Natural killer cell treated with Interleukin-12 subunit alpha and Interleukin-12 subunit beta and Interleukin-15 and Interleukin-18, amount 100 ng/mL, for 72 hours (primary cell): ENCODE results near the gene FGD4. TPM values are rescaled to one million over a fixed set of nuclear protein-coding genes. Genes with fewer than 3 reads are reported as not detected.
A peak's percentile ranks its signal among the peaks of the same experiment; 100 is the strongest.

Experiments used
- ATAC-seq, 2 donors: fragments of 150-1000 bp; cut with Tn5 transposase in 1 of 2; sonication (Bioruptor Pico), chemical (Tn5 transposase) in 1 of 2; 2 replicates each; pipeline ENCODE4 v1.10.0; 2021
- DNase-seq: peaks from one replicate; pipeline ENCODE4 v3.0.0; 2022; ENCODE audit warnings: low spot score
- H3K27ac Mint-ChIP-seq, 2 donors: 1 replicate in 1 of 2; 2 replicates in 1 of 2; pipeline ENCODE4 v1.8.0; 2022; ENCODE audit warnings: mixed read lengths in 2 of 2, mild to moderate bottlenecking in 1 of 2, moderate library complexity in 1 of 2
- H3K27me3 Mint-ChIP-seq, 2 donors: 1 replicate in 1 of 2; 2 replicates in 1 of 2; pipeline ENCODE4 v1.8.0; 2022; ENCODE audit warnings: mixed read lengths in 2 of 2
- H3K36me3 Mint-ChIP-seq: one replicate; pipeline ENCODE4 v1.8.0; 2022; ENCODE audit warnings: mixed read lengths
- H3K4me1 Mint-ChIP-seq, 2 donors: 1 replicate in 1 of 2; 2 replicates in 1 of 2; pipeline ENCODE4 v1.8.0; 2022; ENCODE audit warnings: low read depth in 2 of 2, mixed read lengths in 2 of 2, mild to moderate bottlenecking in 1 of 2
- H3K4me3 Mint-ChIP-seq: one replicate; pipeline ENCODE4 v1.8.0; 2022; ENCODE audit warnings: mixed read lengths
- H3K9me3 Mint-ChIP-seq: 2 replicates; pipeline ENCODE4 v1.8.0; 2022; ENCODE audit warnings: mixed read lengths
- total RNA-seq, 2 donors: library from RNA; stranded (reverse); gene quantifications; one replicate each; pipeline ENCODE4 v1.2.3, GENCODE V29; 2022

Gene FGD4
- total RNA-seq, 2 donors from 2014 or later: 0.22 to 0.31 TPM

DNA sequence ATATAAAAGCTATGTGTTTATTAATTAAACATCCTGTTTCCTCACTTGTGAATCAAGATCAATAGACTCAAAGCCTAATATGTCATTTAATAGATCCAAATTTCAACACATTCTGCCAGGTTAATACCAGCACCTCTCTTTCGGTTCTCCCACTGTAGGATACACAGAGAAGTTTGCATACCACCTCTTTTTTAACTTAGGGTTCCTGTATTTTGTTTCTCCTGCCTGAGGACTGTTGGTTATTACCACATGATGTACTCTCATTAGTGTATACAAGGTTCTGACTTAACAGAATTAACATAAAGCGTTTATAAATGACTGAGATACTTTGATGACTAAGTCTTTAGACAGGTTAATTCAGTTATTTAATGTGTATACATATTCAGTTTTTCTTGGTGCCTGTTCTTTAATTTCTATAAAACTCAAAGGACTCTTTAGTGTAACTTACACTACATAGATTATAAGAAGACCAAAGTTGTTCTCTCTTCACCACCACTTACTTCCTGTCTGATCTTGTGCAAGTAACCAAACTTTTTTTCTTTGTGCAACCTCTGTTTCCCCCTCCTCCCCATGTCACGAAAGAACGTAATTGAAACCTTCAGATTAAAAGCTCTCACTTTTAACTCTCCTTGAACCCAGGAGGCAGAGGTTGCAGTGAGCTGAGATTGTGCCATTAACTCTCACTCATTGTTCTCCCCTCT, 190.0 kb downstream of the FGD4 start:
- Mint-ChIP-seq H3K27me3 (no peaks in the 10 kb centered on the region), H3K27ac (peak overlapping the region; percentile 77 to 93), H3K4me1 (peaks cover 35 to 36% of the 10 kb centered on the region in 2 donors), H3K4me3 (peak overlapping the region; percentile 35), H3K9me3 (peaks cover 11% of the 10 kb centered on the region), H3K36me3 (no peaks in the 10 kb centered on the region)
- no peak for DNase-seq
- ATAC-seq: peak; percentile 85 to 88

DNA sequence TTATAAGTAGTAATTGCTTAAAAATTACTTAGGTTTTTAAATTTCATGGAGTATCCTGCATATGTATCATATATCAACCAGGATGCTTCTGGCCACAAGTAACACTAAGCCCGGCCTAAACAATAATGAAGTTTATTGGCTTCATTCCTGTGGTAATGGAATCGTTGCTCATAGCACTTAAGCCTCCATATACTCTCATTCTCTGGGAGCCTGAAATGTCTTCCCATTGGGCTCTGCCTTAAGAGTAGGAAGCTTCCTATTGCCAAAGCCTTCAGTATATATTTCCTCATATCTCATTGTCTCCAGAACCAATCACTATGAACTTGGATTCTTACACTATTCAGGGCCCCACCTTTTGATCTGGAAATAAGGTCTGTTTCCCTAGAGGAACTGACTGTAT, 195.9 kb downstream of the FGD4 start:
- DNase-seq: no peak
- no peaks in the 10 kb centered on the region for H3K9me3 Mint-ChIP-seq
- peaks cover 0 to 3% of the 10 kb centered on the region in 2 donors for H3K4me1 Mint-ChIP-seq

DNA sequence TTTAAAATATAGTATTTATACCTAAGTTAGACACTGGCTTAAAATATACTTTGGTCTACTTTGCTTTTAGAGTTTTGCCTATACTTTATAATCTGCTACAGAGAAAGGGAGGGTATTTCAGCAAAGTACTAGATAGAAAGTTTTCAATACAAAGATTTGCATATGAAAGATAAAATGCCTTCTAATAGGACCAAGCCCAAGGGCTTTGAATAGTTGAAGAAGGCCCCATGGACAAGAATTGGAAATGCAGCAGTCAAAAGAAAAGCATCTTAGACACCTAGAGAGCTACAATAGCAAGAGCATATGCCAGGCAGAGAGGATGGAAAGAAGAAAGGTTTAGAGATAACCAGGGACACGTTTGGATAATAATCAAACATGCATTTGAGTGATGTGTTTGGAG, 196.7 kb downstream of the FGD4 start:
- no peak overlapping the region for H3K27ac Mint-ChIP-seq
- no peak for DNase-seq
- H3K4me1 Mint-ChIP-seq: no peaks in the 10 kb centered on the region
- no peak for ATAC-seq
- no peaks in the 10 kb centered on the region for H3K9me3 Mint-ChIP-seq
- H3K4me3 Mint-ChIP-seq: no peak overlapping the region
- peaks cover 0 to 6% of the 10 kb centered on the region in 2 donors for H3K27me3 Mint-ChIP-seq
- no peaks in the 10 kb centered on the region for H3K36me3 Mint-ChIP-seq

More for the DNA sequence above, 195.9 kb downstream of the FGD4 start:
- H3K27ac Mint-ChIP-seq: no peak overlapping the region
- ATAC-seq: no peak
- H3K4me3 Mint-ChIP-seq: no peak overlapping the region
- no peaks in the 10 kb centered on the region for H3K36me3 Mint-ChIP-seq
- H3K27me3 Mint-ChIP-seq: peaks cover 0 to 6% of the 10 kb centered on the region in 2 donors

DNA sequence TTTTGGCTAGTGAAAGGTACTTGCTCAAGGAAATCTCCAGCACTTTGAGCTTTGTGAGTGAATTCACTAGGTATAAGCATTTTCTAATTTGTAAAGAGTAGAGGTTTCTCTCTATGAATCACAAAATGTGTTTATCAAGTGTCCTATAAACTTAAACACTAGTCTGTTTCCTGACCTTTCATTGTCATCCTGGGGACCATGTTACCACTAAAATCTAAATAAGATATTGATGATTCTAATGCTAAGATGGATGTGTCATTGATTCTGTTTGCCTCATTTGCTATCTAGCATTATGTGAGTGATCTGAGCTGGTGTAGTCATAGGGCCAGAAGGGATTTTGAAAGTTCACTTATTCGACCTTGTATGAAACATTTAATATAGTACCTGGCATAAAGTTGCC, 199.3 kb downstream of the FGD4 start:
- Mint-ChIP-seq H3K36me3 (no peaks in the 10 kb centered on the region), H3K9me3 (no peaks in the 10 kb centered on the region), H3K27me3 (peaks cover 0 to 6% of the 10 kb centered on the region in 2 donors), H3K27ac (no peak overlapping the region), H3K4me3 (no peak overlapping the region), H3K4me1 (no peaks in the 10 kb centered on the region)
- ATAC-seq: no peak
- DNase-seq: no peak

DNA sequence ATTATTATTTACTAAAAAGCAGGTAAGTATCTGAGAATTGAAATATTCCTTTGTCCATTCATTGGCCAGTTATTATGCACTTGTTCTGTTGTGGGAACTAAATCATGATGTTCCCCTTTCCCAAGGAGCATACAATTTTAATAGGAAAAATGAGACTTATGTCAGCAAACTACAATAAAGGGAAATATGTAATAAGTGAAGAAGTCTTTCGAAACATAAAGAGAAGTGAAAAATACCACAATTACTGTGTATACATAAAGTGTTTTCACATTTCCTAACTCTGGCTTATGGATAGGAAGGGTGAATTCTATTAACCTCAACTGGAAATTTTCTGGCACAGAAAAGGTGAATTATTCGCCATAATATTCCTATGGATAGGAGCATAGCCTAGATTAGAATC, 201.3 kb downstream of the FGD4 start:
- Mint-ChIP-seq H3K4me3 (no peak overlapping the region), H3K27me3 (peaks cover 0 to 16% of the 10 kb centered on the region in 2 donors), H3K9me3 (no peaks in the 10 kb centered on the region), H3K36me3 (no peaks in the 10 kb centered on the region), H3K4me1 (peaks cover 0 to 6% of the 10 kb centered on the region in 2 donors), H3K27ac (no peak overlapping the region)
- DNase-seq (no peak), ATAC-seq (no peak)

DNA sequence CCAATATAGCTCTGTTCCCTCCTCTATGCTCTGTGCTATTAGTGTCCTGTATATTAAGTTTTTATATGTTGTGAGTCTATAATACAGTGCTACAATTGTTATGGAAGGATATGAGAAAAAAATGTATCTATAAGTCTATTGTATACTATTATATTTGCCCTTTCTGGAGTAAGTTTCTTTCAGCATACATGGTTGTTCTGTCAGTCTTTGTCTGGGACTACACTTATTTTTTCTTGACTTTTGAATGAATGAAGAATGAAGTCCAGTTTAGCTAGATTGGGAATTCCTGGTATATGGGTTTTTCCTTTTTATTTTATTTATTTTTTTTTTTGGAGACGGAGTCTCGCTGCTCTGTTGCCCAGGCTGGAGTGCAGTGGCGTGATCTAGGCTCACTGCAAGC, 203.7 kb downstream of the FGD4 start:
- DNase-seq: no peak
- Mint-ChIP-seq H3K27ac (no peak overlapping the region), H3K27me3 (peaks cover 0 to 11% of the 10 kb centered on the region in 2 donors), H3K4me3 (no peak overlapping the region), H3K9me3 (no peaks in the 10 kb centered on the region), H3K36me3 (no peaks in the 10 kb centered on the region), H3K4me1 (peaks cover 0 to 6% of the 10 kb centered on the region in 2 donors)
- ATAC-seq: no peak

DNA sequence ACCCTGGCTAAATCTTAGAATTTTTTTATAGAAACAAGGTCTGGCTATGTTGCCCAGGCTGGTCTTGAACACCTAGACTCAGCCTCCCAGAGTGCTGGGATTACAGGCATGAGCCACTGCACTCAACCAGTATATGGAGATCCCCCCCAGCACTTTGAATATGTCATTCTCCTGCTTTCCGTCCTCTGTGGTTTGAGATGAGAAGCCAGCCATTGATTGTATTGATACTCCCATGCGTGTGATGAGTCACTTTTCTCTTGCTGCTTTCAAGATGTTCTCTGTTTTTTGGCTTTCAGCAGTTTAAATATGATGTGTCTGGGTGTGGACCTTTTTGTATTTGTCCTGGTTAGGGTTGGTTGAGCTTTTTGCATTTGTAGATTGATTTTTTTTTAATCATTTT, 204.5 kb downstream of the FGD4 start:
- Mint-ChIP-seq H3K36me3 (no peaks in the 10 kb centered on the region), H3K4me3 (no peak overlapping the region), H3K4me1 (peaks cover 0 to 6% of the 10 kb centered on the region in 2 donors), H3K9me3 (no peaks in the 10 kb centered on the region), H3K27me3 (peaks cover 0 to 11% of the 10 kb centered on the region in 2 donors), H3K27ac (no peak overlapping the region)
- ATAC-seq: peak in 1 of 2 donors; percentile 71
- DNase-seq: no peak

DNA sequence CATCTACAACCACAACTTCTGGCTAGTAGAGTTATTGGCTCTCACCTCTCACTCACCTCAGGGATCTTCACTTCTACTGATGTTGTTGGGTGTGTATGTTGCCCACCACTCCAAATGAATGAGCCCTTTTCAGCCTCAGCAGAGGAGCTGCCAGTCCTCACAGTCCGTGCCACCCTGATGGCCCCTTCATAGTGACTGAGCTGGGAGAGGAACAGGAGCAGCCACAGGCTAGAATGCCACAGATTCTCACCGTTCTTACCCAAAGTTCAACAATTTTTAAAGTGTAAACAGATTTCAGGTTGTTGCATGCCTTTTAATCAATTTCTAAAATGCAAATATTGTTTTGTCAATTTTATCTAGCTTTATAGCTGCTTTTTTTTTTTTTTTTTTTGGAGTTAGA, 205.2 kb downstream of the FGD4 start:
- Mint-ChIP-seq H3K9me3 (no peaks in the 10 kb centered on the region), H3K27me3 (peaks cover 0 to 17% of the 10 kb centered on the region in 2 donors), H3K27ac (no peak overlapping the region), H3K36me3 (no peaks in the 10 kb centered on the region), H3K4me1 (peaks cover 0 to 6% of the 10 kb centered on the region in 2 donors), H3K4me3 (no peak overlapping the region)
- DNase-seq (no peak), ATAC-seq (no peak)

DNA sequence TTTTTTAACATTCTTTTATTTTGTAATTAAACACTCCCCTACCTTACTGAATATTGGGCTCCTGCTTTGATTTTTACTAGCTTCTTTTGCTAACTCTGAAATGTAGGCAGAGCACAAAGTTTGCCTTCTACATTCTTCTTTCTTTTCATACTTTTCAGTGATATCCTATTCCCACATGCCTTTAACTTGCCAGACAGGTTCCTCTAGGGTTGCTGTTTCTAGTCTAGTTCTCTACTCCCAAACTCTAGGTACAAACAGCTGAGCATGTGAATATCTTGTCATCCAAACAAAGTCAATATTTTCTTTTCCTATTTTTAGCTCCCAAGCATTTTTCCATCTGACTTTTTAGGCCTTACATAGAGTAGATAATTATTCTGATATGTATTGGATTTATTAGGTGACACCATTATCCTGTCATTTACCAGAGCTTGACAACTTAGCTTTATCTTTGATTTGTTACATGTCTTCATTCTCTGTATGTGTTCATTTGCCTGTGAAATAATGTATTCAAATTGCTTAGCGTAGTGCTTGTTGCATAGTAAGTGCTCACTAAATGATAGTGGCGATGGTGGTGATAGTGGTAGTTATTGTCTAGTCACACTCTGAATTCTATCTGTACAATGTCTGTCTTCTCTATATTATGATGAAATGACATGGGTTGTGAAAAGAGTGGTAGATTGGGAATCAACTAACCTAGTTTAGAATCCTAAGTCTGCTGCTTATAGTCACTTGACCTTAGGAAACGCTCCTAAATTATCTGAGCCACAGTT, 206.2 kb downstream of the FGD4 start:
- Mint-ChIP-seq H3K27me3 (peaks cover 0 to 20% of the 10 kb centered on the region in 2 donors), H3K27ac (no peak overlapping the region), H3K4me1 (peaks cover 0 to 6% of the 10 kb centered on the region in 2 donors), H3K4me3 (no peak overlapping the region), H3K36me3 (no peaks in the 10 kb centered on the region), H3K9me3 (no peaks in the 10 kb centered on the region)
- DNase-seq (no peak), ATAC-seq (no peak)

DNA sequence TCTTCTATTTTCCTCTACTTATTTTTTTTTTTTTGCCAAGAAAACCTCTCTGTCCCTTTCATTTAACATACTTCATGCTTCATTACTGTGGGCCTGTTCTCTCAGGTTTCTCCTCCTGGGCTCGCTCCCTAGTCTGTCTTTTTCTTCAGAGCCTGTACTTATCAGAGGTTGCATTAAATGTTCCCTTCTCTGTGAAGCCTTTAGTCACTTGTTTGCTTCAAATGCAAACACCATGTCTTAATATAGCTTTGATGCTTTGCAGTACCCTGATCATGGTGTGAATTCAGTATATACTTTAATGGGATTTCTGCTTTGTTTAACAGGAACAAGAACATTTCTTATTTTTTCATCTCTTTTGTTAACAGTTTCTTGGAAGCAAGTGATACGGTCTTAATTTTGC, 207.1 kb downstream of the FGD4 start:
- no peaks in the 10 kb centered on the region for H3K36me3 Mint-ChIP-seq

DNA sequence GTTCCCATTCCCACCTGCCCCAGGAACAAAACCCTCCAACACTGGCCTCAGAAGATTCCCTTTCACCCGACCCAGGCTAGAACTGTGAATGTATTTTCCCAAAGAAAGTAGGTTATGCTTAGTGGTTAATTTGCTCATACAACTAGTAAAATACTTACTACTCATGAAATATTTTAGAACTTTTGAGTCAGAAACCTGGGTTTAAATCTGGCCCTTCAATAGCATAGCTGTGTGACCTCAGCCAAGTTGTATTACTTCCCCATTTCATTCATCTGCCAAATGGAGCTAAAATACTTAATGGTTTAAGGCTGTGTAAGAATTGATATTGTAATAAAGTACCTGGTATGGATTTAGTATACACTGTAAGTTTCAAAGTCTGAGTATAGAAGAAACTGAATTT, 210.6 kb downstream of the FGD4 start:
- H3K27ac Mint-ChIP-seq: no peak overlapping the region
- H3K27me3 Mint-ChIP-seq: peaks cover 0 to 19% of the 10 kb centered on the region in 2 donors
- ATAC-seq (no peak), DNase-seq (no peak)
- H3K36me3 Mint-ChIP-seq: no peaks in the 10 kb centered on the region
- H3K4me1 Mint-ChIP-seq: no peaks in the 10 kb centered on the region
- H3K4me3 Mint-ChIP-seq: no peak overlapping the region
- no peaks in the 10 kb centered on the region for H3K9me3 Mint-ChIP-seq

More for the DNA sequence above, 207.1 kb downstream of the FGD4 start:
- Mint-ChIP-seq H3K27ac (no peak overlapping the region), H3K4me1 (peaks cover 0 to 6% of the 10 kb centered on the region in 2 donors), H3K4me3 (no peak overlapping the region), H3K27me3 (peaks cover 0 to 20% of the 10 kb centered on the region in 2 donors), H3K9me3 (no peaks in the 10 kb centered on the region)
- ATAC-seq (no peak), DNase-seq (no peak)

DNA sequence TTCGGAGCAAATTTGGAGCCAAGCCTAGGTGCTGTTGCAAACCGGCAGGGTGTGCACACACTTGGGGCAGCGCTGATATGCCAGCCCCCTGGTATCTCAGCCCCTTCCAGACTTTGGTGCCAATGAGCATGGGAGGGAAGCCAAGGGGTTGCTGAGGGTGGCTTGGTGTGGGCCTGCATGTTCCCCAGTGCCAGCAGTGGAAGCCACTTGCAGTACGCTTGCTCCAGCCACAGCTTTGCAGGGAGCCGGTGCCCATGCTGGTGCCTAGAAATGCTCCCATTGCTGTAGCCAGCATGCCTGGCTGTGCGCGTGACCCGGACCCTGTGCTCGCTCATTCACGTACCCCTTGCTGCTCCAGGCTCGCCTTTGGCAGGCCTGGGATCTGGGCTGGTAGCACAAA, 212.6 kb downstream of the FGD4 start:
- H3K9me3 Mint-ChIP-seq: no peaks in the 10 kb centered on the region
- H3K27ac Mint-ChIP-seq: no peak overlapping the region
- ATAC-seq (peak in 1 of 2 donors; percentile 27), DNase-seq (no peak)
- H3K27me3 Mint-ChIP-seq: peaks cover 2 to 13% of the 10 kb centered on the region in 2 donors
- H3K36me3 Mint-ChIP-seq: no peaks in the 10 kb centered on the region
- no peak overlapping the region for H3K4me3 Mint-ChIP-seq
- no peaks in the 10 kb centered on the region for H3K4me1 Mint-ChIP-seq

DNA sequence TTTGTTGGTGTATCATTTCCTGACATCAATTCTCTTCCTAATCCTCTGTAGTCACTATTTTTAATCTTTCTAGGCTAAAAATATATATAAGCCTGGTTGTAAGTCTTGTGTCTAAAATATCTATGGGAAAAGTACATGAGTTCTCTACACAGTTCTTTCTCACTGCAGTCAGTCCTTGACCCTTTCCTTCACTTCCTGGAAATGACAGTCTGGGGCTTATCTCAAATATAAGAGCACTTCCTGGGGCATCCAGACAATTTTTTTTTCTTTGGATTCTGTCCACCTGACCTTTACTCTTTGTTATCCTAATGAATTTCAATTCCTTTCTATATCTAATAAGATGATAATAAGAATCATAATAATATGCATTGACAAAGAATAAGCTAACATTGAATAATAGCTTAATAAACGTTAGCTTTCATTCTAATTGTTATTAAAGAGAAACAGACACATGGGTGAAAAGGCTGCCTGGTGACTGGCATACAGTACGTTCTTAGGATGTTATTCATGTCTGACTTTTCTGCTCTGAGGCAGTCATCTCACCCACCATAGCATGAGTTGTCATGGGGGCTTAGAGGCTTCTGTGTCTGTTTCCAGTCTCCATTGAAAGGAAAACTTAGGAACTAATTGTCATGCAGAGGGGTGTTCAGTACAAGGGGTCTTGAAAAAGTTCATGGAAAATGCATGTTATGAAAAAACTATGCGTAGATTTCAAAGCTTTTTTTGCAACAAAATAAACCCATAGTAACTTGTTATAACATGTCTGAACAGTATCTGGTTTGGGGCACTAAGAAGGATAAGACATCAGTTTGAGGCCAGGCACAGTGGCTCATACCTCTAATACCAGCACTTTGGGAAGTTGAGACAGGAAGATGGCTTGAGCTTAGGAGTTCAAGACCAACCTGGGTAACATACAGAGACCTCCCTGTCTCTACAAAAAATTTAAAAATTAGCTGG, 213.6 kb downstream of the FGD4 start:
- ATAC-seq (no peak), DNase-seq (no peak)
- Mint-ChIP-seq H3K36me3 (no peaks in the 10 kb centered on the region), H3K4me1 (no peaks in the 10 kb centered on the region), H3K9me3 (no peaks in the 10 kb centered on the region), H3K27me3 (peaks cover 2 to 13% of the 10 kb centered on the region in 2 donors), H3K27ac (no peak overlapping the region), H3K4me3 (no peak overlapping the region)
